IPS-15b (cell line): ENCODE measurements around the gene NPSR1.

Experiments
- H3K27me3 ChIP-seq: one replicate; pipeline ENCODE4 v1.6.1; 2013; ENCODE audit warnings: low read length; ENCODE audit not compliant: control insufficient read depth, insufficient read depth
- H3K36me3 ChIP-seq: one replicate; pipeline ENCODE4 v1.6.1; 2013; ENCODE audit warnings: low read length; ENCODE audit not compliant: control insufficient read depth, insufficient read depth
- H3K4me1 ChIP-seq: one replicate; pipeline ENCODE4 v1.6.1; 2013; ENCODE audit warnings: mild to moderate bottlenecking, low read length; ENCODE audit not compliant: control insufficient read depth, insufficient read depth
- H3K4me3 ChIP-seq: one replicate; pipeline ENCODE4 v1.5.1; 2013; ENCODE audit warnings: low read depth, low read length
- H3K9ac ChIP-seq: one replicate; pipeline ENCODE4 v1.6.1; 2013; ENCODE audit warnings: low read depth, mild to moderate bottlenecking, low read length
- H3K9me3 ChIP-seq: one replicate; pipeline ENCODE4 v1.6.1; 2013; ENCODE audit warnings: mild to moderate bottlenecking, low read length; ENCODE audit not compliant: control insufficient read depth, insufficient read depth

NPSR1 gene

DNA sequence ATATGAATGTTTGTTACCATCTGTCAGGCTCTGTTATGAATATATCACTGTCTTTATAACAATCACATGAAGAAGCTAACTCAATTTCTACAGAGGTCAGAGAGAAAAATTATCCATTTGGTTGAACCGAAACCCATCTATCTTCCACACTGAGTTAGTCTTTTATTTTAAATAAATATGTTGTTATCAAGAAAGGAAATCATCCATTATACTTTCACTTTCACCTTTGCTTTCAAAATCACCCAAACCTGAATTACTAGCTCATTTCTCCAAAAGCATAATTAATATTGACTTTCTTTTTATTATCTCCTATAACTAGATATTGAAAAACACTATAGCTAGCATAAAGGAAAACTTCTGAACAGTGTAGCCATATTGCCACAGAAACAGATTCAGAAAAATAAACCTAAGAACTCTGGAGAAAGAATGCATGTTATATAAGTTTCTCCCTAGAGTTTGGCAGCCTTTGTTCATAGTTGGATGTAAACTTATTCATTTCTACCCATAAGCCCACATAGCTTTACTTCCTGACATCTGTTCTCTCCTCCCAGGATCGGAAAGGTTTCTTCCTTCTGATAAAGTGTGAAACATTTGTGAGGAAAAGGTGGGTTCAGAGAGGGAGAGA lies 66.0 kb downstream of the NPSR1 start:
- Histone ChIP-seq H3K4me3 (no peak overlapping the region), H3K36me3 (no peaks in the 10 kb centered on the region), H3K9ac (no peak overlapping the region), H3K4me1 (peaks cover 7% of the 10 kb centered on the region), H3K27me3 (no peaks in the 10 kb centered on the region), H3K9me3 (no peaks in the 10 kb centered on the region)

DNA sequence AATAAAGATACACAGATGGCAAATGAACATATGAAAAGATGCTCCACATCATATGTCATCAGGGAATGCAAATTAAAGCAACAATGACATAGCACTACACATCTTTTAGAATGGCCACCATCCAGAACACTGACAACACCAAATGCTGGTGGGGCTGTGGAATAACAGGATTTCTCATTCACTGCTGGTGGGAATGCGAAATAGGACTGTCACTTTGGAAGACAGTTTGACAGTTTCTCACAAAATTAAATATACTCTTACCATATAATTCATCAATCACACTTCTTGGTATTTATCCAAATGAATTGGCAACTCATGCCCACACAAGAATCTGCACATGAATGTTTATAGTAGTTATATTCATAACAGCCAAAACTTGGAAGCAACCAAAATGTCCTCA lies 68.2 kb downstream of the NPSR1 start:
- no peak overlapping the region for H3K4me3 ChIP-seq
- H3K36me3 ChIP-seq, result no peaks in the 10 kb centered on the region
- H3K27me3 ChIP-seq, result no peaks in the 10 kb centered on the region
- peaks cover 4% of the 10 kb centered on the region for H3K4me1 ChIP-seq
- H3K9ac ChIP-seq, result no peak overlapping the region
- no peaks in the 10 kb centered on the region for H3K9me3 ChIP-seq

DNA sequence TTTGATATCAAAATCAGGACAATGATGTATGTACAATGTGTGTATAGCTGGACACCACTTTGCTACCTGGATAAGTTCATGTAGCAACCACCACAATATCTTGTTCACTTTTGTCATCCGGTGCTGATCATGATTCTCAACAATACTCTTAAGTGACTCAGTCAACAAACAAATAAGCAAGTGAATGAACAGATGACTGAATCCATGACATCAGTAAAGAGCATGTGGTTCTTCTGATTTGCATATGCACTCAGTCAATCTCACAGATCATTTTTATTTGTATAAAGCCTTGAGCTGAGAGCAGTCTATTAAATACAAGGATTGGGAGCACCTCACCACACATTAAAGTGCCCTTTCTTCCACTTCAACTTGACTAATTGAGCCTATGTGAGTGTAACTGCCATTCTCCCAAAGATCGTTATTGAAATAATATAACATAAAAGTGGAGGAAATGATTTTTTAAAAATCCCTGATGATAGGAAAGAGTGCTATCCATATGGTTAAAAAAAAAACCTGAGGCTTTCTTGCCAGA lies 69.5 kb downstream of the NPSR1 start:
- no peak overlapping the region for H3K4me3 ChIP-seq
- no peaks in the 10 kb centered on the region for H3K36me3 ChIP-seq
- no peaks in the 10 kb centered on the region for H3K27me3 ChIP-seq
- no peaks in the 10 kb centered on the region for H3K9me3 ChIP-seq
- no peak overlapping the region for H3K9ac ChIP-seq
- peaks cover 3% of the 10 kb centered on the region for H3K4me1 ChIP-seq

DNA sequence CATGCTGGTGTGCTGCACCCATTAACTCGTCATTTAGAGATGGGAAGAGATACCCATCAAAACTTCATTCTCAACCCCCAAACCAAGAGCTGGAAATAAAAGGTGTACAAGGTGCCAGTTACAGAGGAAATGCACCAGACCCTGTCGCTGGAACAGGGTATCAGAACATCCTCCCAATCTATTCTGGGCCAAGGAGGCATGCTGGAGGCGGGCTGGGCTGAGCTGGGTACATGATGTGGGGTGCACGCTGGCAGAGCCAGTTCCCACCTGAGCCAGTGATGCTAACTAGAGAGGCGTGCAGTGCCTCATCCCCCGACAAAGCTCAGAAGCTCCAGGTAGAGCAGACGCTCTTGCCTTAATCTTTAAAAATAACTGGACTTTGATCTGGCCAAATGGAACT lies 70.1 kb downstream of the NPSR1 start:
- no peaks in the 10 kb centered on the region for H3K27me3 ChIP-seq
- H3K4me3 ChIP-seq, result no peak overlapping the region
- peaks cover 3% of the 10 kb centered on the region for H3K4me1 ChIP-seq
- no peaks in the 10 kb centered on the region for H3K36me3 ChIP-seq
- H3K9me3 ChIP-seq, result no peaks in the 10 kb centered on the region
- H3K9ac ChIP-seq, result no peak overlapping the region

DNA sequence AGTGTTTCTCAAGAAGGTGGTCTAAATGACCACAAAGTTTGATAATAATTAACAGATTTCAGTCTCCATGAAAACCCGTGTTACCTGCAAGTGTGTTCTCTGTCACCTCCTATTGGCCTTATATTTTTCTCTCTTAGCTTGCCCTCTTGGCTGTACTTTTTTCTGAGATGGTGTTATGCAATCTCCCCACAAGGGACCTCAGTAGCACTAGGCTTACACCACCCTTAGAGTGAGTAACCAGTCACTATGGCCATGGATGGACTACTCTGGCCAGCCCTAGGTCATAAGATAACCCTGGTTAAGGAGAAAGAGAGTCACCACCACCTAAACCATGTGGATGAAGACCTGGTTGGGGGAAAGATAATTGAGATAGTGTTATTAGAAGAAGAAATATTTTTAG lies 76.8 kb downstream of the NPSR1 start:
- Histone ChIP-seq H3K4me3 (no peak overlapping the region), H3K36me3 (no peaks in the 10 kb centered on the region), H3K9ac (no peak overlapping the region), H3K4me1 (no peaks in the 10 kb centered on the region), H3K9me3 (no peaks in the 10 kb centered on the region), H3K27me3 (no peaks in the 10 kb centered on the region)

DNA sequence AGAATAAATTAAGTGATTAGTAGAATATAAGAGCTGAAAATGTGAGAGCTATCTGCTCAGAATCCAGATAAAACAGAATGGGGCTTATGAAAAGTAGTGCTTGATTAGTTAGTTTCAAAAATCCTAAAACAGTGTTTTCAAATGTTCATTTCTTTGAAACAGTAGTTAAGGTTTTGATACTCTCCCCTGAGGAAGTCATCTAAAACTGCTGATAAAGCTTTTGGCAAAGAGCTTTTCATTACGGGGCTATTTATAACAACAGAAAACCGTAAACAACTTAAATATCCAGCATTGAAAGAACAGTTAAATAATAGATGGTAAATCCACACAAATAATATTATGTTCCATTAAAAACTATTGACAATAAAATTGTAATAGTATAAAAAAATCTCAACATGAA lies 77.5 kb downstream of the NPSR1 start:
- H3K9ac ChIP-seq, result no peak overlapping the region
- no peak overlapping the region for H3K4me3 ChIP-seq
- H3K36me3 ChIP-seq, result no peaks in the 10 kb centered on the region

DNA sequence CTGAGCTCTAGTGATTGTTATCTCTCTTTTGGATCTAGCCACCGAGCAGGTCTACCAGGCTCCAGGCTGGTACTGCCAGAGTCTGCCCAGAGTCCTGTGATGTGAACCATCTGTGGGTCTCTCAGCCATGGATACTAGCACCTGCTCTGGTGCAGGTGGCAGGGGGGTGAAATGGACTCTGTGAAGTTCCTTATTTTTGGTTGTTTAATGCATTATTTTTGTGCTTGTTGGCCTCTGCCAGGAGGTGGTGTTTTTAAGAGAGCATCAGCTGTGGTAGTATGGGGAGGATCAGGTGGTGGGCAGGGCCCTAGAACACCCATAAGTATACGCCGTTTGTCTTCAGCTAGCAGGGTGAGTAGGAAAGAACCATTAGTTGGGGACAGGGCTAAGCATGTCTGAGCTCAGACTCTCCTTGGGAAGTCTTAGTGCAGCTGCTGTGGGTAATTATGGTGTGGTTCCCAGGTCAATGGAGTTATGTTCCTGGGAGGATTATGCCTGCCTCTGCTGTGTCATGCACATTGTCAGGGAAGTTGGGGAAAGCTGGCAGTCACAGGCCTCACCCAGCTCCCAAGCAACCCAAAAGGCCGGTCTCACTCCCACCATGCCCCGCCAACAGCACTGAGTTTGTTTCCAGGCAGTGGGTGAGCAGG lies 81.8 kb downstream of the NPSR1 start:
- Histone ChIP-seq H3K36me3 (no peaks in the 10 kb centered on the region), H3K4me3 (no peak overlapping the region), H3K4me1 (no peaks in the 10 kb centered on the region), H3K27me3 (no peaks in the 10 kb centered on the region), H3K9ac (no peak overlapping the region), H3K9me3 (no peaks in the 10 kb centered on the region)

More for the DNA sequence above, 77.5 kb downstream of the NPSR1 start:
- H3K27me3 ChIP-seq, result no peaks in the 10 kb centered on the region
- no peaks in the 10 kb centered on the region for H3K9me3 ChIP-seq
- H3K4me1 ChIP-seq, result no peaks in the 10 kb centered on the region

DNA sequence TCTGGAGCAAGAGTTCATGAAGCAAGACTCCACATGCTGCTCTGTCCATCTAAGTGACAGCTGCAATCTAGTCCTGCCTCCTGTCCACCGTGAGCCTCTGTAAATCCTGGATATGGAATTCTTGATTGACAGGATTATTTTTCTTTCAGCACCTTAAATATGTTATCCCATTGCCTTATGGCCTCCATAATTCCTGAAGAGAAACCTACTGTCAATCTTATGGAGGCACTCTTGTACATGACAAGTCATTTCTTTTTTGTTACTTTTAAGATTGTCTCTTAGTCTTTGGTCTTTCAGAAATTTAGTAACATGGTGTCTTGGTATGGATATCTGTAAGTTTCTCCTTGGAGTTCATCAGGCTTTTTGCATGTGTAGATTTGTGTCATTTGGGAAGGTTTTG lies 82.8 kb downstream of the NPSR1 start:
- H3K36me3 ChIP-seq, result no peaks in the 10 kb centered on the region
- H3K9ac ChIP-seq, result no peak overlapping the region
- H3K4me1 ChIP-seq, result no peaks in the 10 kb centered on the region
- H3K9me3 ChIP-seq, result no peaks in the 10 kb centered on the region
- H3K27me3 ChIP-seq, result no peaks in the 10 kb centered on the region
- no peak overlapping the region for H3K4me3 ChIP-seq

DNA sequence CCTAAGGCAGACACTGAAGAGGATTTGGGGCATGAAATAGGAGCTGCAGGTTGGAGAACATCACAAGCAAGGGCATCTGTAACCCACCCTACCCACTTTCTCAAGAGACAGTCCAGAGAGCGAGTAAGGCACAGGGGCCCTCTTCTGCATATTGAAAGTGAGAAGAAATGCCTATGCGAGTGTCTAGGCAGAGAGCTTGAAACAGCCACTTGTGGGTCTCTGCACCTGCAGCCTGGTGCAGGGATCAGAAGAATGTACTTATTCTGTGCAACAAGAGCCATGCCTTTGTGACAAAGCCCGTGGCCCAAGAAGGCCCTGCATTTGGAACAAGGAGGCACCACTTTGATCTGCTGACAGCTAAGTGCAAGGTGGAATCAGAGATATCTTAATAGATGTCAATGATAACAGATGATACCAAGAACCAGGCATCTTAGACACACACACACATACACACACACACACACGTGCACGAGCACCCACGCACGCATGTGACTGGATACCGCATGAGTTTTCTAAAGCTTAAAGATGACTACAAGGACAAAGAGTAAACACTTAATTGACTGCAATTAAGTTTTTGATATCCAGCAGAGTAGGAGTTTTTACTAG lies 89.3 kb downstream of the NPSR1 start:
- no peaks in the 10 kb centered on the region for H3K27me3 ChIP-seq
- H3K4me1 ChIP-seq, result no peaks in the 10 kb centered on the region
- no peak overlapping the region for H3K9ac ChIP-seq
- no peak overlapping the region for H3K4me3 ChIP-seq
- H3K36me3 ChIP-seq, result no peaks in the 10 kb centered on the region
- H3K9me3 ChIP-seq, result no peaks in the 10 kb centered on the region

DNA sequence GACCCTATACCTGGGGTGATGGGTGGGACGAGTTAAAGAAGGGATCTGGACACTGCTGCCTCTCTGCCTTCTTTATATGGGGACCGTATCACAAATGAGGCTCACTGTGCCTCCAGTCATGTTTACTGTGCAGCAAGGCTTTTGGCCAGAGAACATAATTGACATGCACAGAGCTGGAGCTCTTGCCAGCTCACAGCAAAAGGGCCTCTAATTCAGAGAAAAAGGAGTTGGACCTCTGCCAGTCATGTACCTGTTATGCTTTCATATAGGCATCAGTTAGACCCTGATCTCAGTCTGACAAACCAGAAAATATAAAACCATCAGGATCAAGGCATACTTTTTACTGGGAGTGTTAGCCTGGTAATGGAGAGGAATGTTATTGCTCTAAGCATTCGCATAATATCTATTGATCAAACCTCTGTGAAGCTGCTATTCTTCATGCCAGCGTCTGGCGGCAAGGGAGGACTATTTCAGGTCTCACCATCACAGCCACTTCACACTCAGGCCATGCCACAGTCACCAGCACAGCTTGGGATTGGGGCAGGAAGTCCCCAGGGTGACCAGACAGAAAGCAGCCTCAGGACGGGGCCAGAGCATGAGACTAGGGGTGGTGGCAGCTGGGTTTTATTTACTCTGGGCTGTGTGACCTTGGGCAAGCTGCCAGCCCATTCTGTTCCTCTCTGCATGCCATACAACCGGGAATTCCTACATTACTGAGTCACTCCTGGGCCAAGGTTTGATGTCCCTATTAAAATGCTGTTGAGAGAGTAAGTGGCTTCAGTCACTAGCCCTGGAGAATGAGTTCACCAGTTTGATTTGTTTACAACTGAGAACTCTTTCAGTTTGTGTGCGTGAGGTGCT lies 90.1 kb downstream of the NPSR1 start:
- no peak overlapping the region for H3K4me3 ChIP-seq
- H3K36me3 ChIP-seq, result no peaks in the 10 kb centered on the region
- no peaks in the 10 kb centered on the region for H3K4me1 ChIP-seq
- no peaks in the 10 kb centered on the region for H3K9me3 ChIP-seq
- no peak overlapping the region for H3K9ac ChIP-seq
- no peaks in the 10 kb centered on the region for H3K27me3 ChIP-seq

DNA sequence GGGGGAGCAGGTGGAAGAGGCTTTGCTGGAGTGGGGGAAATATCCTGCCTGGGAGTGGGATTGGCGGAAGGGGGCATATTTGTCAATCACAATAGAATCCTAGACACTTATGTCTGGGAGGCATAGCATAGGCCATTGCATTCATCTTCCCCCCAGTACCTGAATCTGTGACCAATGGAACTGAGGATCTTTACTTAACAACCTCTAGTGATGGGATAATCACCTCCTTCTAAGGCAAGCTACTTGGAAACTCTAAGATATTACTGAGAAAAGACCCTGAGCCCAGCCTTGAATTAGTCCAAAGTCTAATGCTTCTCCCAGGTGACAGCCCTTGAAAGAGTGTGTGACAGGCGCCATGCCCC lies 90.7 kb downstream of the NPSR1 start:
- Histone ChIP-seq H3K4me3 (no peak overlapping the region), H3K9me3 (no peaks in the 10 kb centered on the region), H3K36me3 (no peaks in the 10 kb centered on the region), H3K4me1 (no peaks in the 10 kb centered on the region), H3K9ac (no peak overlapping the region), H3K27me3 (no peaks in the 10 kb centered on the region)
